OCI-LY1 (cell line): ENCODE measurements around the gene NRCAM.

ENCODE experiments used
- H2AFZ ChIP-seq: fragments of 200-600 bp; sonication (generic), shearing (Covaris generic); 2 replicates; pipeline ENCODE4 v1.6.0; 2014; ENCODE audit warnings: antibody characterized with exemption, mild to moderate bottlenecking, low read length
- H3F3A ChIP-seq: fragments of 200-600 bp; sonication (generic), shearing (Covaris generic); 2 replicates; pipeline ENCODE4 v1.6.0; 2014; ENCODE audit warnings: mild to moderate bottlenecking, antibody characterized with exemption, low read length, moderate library complexity; ENCODE audit not compliant: insufficient read depth
- H3K27ac ChIP-seq: fragments of 200-600 bp; sonication (generic); 2 replicates; pipeline ENCODE4 v1.5.1; 2014; ENCODE audit warnings: low read length, mixed run types, mild to moderate bottlenecking, low read depth; ENCODE audit not compliant: poor library complexity, severe bottlenecking
- H3K27me3 ChIP-seq: fragments of 200-600 bp; sonication (generic); 2 replicates; pipeline ENCODE4 v1.6.0; 2014; ENCODE audit warnings: antibody characterized with exemption, mild to moderate bottlenecking, low read length, moderate library complexity; ENCODE audit not compliant: insufficient read depth
- H3K36me3 ChIP-seq: fragments of 200-600 bp; sonication (generic); 2 replicates; pipeline ENCODE4 v1.6.1; 2014; ENCODE audit warnings: mild to moderate bottlenecking, antibody characterized with exemption, low read length, moderate library complexity, mixed read lengths; ENCODE audit not compliant: insufficient read depth
- H3K4me1 ChIP-seq: fragments of 200-600 bp; sonication (generic); 2 replicates; pipeline ENCODE4 v1.5.1; 2014; ENCODE audit warnings: mild to moderate bottlenecking, low read length, moderate library complexity; ENCODE audit not compliant: insufficient read depth, severe bottlenecking
- H3K4me2 ChIP-seq: fragments of 200-600 bp; sonication (generic), shearing (Covaris generic); 2 replicates; pipeline ENCODE4 v1.6.1; 2014; ENCODE audit warnings: low read length
- H3K4me3 ChIP-seq: fragments of 200-600 bp; sonication (generic); 2 replicates; pipeline ENCODE4 v1.5.1; 2014; ENCODE audit warnings: low read length, low read depth, mild to moderate bottlenecking, mixed read lengths; ENCODE audit not compliant: poor library complexity, severe bottlenecking
- H3K79me2 ChIP-seq: fragments of 200-600 bp; shearing (Covaris generic); 2 replicates; pipeline ENCODE4 v1.6.1; 2016; ENCODE audit warnings: mixed run types, low read length, mixed read lengths; ENCODE audit not compliant: insufficient read depth
- H3K9ac ChIP-seq: fragments of 200-600 bp; sonication (generic), shearing (Covaris generic); 2 replicates; pipeline ENCODE4 v1.6.1; 2014; ENCODE audit warnings: mild to moderate bottlenecking, low read length, mixed read lengths
- H3K9me2 ChIP-seq: fragments of 200-600 bp; sonication (generic), shearing (Covaris generic); 2 replicates; pipeline ENCODE4 v1.6.1; 2014; ENCODE audit warnings: low read depth, mild to moderate bottlenecking, low read length, mixed read lengths
- H3K9me3 ChIP-seq: fragments of 200-600 bp; shearing (Covaris generic); 2 replicates; pipeline ENCODE4 v1.6.1; 2014; ENCODE audit warnings: low read length, mixed read lengths
- H4K20me1 ChIP-seq: fragments of 200-600 bp; sonication (generic), shearing (Covaris generic); 2 replicates; pipeline ENCODE4 v1.6.0; 2016; ENCODE audit warnings: mild to moderate bottlenecking, low read length; ENCODE audit not compliant: insufficient read depth
- EZH2 ChIP-seq: fragments of 200-600 bp; sonication (generic), shearing (Covaris generic); IDR thresholded peaks from 2 replicates; pipeline ENCODE4 v1.8.0; 2017; ENCODE audit warnings: borderline replicate concordance, mixed run types, mild to moderate bottlenecking, antibody characterized with exemption, low read length, moderate library complexity, mixed read lengths
- TF ChIP-seq, protein P1 (sequence below): fragments of 200-600 bp; sonication (generic), shearing (Covaris generic); IDR thresholded peaks from 2 replicates; pipeline ENCODE4 v1.5.1; 2017; ENCODE audit warnings: mild to moderate bottlenecking, antibody characterized with exemption, low read length, moderate library complexity, mixed read lengths

Gene NRCAM

DNA sequence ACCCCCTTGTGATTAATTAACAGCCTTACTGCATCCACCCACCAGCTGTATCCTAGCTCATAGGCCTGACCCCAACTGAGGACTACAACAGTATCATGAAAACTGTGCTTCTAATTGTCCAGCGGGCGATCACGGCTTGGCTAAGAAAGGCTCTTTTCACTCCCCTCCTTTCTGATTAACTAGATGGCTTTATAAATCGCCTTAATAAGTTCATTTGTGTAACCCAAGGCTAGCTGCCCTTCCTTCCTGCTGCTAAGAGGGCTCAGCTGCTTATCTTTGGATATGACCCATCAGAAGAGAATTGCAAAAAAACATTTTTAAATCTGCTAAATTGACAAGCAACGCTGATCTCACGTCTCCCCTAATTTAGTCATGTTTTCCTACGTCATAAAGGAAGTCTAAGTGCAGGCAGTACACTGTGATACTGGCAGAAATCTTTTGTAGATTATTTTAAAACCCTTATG, 163.1 kb downstream of the NRCAM start:
- Histone ChIP-seq H3K9ac (no peak overlapping the region), H4K20me1 (no peaks in the 10 kb centered on the region), H3K9me3 (no peaks in the 10 kb centered on the region), H3K27me3 (no peaks in the 10 kb centered on the region), H2AFZ (no peak overlapping the region), H3K4me1 (peaks cover 9% of the 10 kb centered on the region), H3F3A (no peaks in the 10 kb centered on the region), H3K4me2 (no peak overlapping the region), H3K27ac (no peak overlapping the region), H3K9me2 (no peaks in the 10 kb centered on the region), H3K4me3 (no peak overlapping the region), H3K36me3 (no peaks in the 10 kb centered on the region), H3K79me2 (no peaks in the 10 kb centered on the region)
- TF ChIP-seq, protein P1, sequence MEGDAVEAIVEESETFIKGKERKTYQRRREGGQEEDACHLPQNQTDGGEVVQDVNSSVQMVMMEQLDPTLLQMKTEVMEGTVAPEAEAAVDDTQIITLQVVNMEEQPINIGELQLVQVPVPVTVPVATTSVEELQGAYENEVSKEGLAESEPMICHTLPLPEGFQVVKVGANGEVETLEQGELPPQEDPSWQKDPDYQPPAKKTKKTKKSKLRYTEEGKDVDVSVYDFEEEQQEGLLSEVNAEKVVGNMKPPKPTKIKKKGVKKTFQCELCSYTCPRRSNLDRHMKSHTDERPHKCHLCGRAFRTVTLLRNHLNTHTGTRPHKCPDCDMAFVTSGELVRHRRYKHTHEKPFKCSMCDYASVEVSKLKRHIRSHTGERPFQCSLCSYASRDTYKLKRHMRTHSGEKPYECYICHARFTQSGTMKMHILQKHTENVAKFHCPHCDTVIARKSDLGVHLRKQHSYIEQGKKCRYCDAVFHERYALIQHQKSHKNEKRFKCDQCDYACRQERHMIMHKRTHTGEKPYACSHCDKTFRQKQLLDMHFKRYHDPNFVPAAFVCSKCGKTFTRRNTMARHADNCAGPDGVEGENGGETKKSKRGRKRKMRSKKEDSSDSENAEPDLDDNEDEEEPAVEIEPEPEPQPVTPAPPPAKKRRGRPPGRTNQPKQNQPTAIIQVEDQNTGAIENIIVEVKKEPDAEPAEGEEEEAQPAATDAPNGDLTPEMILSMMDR: no peak
- TF ChIP-seq EZH2: no peak

DNA sequence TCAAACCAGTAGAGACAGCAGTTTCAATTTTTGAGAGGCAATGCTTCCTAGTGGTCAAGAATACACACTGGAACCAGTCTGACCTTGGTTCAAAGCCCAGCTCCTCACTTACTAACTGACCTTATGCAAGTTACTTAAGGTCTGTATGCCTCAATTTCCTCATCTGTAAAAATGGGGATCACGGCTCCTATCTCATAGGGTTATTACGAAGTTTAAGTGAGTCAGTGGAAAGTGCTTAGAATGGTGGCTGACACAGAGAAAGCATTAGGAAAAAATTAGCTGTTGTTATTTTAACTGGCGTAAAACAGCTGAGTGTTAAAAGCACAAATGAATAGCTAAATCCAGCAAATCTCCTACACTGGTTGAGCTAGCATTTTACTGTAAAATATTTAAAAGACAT, 163.7 kb downstream of the NRCAM start:
- no peak overlapping the region for H3K27ac ChIP-seq
- H3K36me3 ChIP-seq: no peaks in the 10 kb centered on the region
- H3K9me2 ChIP-seq: no peaks in the 10 kb centered on the region
- H3K9ac ChIP-seq: no peak overlapping the region
- peaks cover 9% of the 10 kb centered on the region for H3K4me1 ChIP-seq
- no peaks in the 10 kb centered on the region for H3K9me3 ChIP-seq
- no peaks in the 10 kb centered on the region for H4K20me1 ChIP-seq
- no peaks in the 10 kb centered on the region for H3K79me2 ChIP-seq
- no peaks in the 10 kb centered on the region for H3F3A ChIP-seq
- no peak overlapping the region for H3K4me2 ChIP-seq
- no peak overlapping the region for H2AFZ ChIP-seq
- no peak for TF ChIP-seq EZH2
- TF ChIP-seq, protein P1: no peak
- no peak overlapping the region for H3K4me3 ChIP-seq
- H3K27me3 ChIP-seq: no peaks in the 10 kb centered on the region

DNA sequence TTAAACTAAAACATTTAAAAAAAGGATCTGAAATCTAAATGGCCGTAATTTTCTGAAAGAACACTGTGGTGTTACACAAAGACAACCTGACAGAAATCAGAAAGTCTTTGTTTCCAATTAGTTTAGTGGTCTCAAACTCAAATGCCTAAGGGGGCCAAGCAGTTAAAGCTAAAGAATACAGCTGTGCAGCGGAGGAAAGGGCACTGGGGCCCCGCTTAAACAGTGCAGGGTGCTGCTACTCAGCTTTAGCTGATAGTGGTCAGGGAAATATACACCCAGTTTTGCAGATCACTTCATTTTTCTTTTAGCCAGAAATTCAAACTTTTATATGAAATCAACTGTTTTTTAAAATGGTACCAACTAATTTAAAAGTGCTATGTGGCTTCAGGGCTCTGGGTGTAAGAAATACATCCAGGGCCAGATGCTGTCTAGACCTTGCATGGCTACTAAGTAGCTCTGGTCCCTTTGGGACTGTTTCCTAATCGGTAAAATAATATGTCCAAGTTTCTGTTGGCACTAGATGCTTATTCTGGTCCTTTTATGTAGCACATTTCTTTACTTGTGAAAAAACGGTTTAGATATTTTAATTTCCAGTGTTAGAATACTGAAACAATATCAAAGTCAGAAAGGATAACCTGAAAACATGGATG, 164.3 kb downstream of the NRCAM start:
- Histone ChIP-seq H3K27ac (no peak overlapping the region), H3K27me3 (no peaks in the 10 kb centered on the region), H3K79me2 (no peaks in the 10 kb centered on the region), H2AFZ (no peak overlapping the region), H3F3A (no peaks in the 10 kb centered on the region), H3K4me2 (no peak overlapping the region), H3K9ac (no peak overlapping the region), H3K4me1 (peaks cover 9% of the 10 kb centered on the region), H3K9me3 (no peaks in the 10 kb centered on the region), H3K36me3 (no peaks in the 10 kb centered on the region), H3K4me3 (no peak overlapping the region), H4K20me1 (no peaks in the 10 kb centered on the region), H3K9me2 (no peaks in the 10 kb centered on the region)
- TF ChIP-seq, protein P1: no peak
- TF ChIP-seq EZH2: no peak
